Left lung (tissue), 10 donors: ENCODE measurements around the gene RILPL1. TPM values are rescaled to one million over a fixed set of nuclear protein-coding genes. Genes with fewer than 3 reads are reported as not detected.
"Not testable (repeated sequence)": the region's sequence is repeated elsewhere in the genome, so short reads cannot be mapped to it uniquely, and the experiment has no call there.

Source experiments
- ATAC-seq: fragments of 200-7000 bp; cut with Tn5 transposase; one replicate; pipeline ENCODE4 v1.9.1; 2020; ENCODE audit warnings: moderate library complexity
- DNase-seq, 4 donors: peaks; one replicate each; pipeline ENCODE4 v3.0.0-alpha.2; 2013 to 2020
- H3K27ac ChIP-seq, 2 donors: fragments of 200-600 bp; sonication (generic) in 1 of 2; one replicate each; pipeline versions ENCODE4 v1.5.0 to v1.8.0; 2020 to 2021
- H3K27me3 ChIP-seq, 2 donors: fragments of 200-600 bp; sonication (generic) in 1 of 2; one replicate each; pipeline versions ENCODE4 v1.5.0 to v1.8.0; 2020 to 2021
- H3K36me3 ChIP-seq, 2 donors: fragments of 200-600 bp; sonication (generic) in 1 of 2; one replicate each; pipeline versions ENCODE4 v1.5.0 to v1.8.0; 2020 to 2021
- H3K4me1 ChIP-seq, 2 donors: fragments of 200-600 bp; one replicate each; pipeline ENCODE4 v1.8.0; 2021
- H3K4me3 ChIP-seq, 2 donors: fragments of 200-600 bp; sonication (generic) in 1 of 2; one replicate each; pipeline versions ENCODE4 v1.5.0 to v1.8.0; 2020 to 2021; ENCODE audit warnings: mild to moderate bottlenecking in 1 of 2
- H3K9me3 ChIP-seq, 2 donors: fragments of 200-600 bp; sonication (generic) in 1 of 2; one replicate each; pipeline versions ENCODE4 v1.5.0 to v1.8.0; 2020 to 2021
- intact Hi-C, 2 donors: fragments of 100-400 bp; cut with DNase I; formaldehyde crosslinking; loops; one replicate each; pipeline versions ENCODE4 v1.11.2 to v1.14.2; 2022
- polyA plus RNA-seq, 6 donors: library from polyadenylated mRNA; unstranded; fragments of 120-200 nt; gene quantifications; one replicate each; pipeline ENCODE4 v1.2.1, GENCODE V29; 2013; ENCODE audit not compliant: insufficient read length in 6 of 6
- total RNA-seq, 2 donors: library from RNA; stranded (reverse); fragmentation: NEBNext Ultra II Directional; extraction: Animal tissue kit (Norgen Biotek cat#: 25700); gene quantifications; one replicate each; pipeline ENCODE4 v1.2.1, GENCODE V29; 2021
- TF ChIP-seq, protein P1 (sequence below), 2 donors: fragments of 200-600 bp; sonication (generic) in 1 of 2; IDR thresholded peaks; one replicate each; pipeline versions ENCODE4 v1.5.0 to v1.8.0; 2021; ENCODE audit warnings: antibody characterized with exemption in 2 of 2
- donor health status: DM: no; HTN: yes; CAD: no.
- donor health status: DM: no; HTN: no; CAD: no.

Gene RILPL1
- total and polyA plus RNA-seq, 8 donors: 11.9 to 25.2 (median 21.6) TPM

DNA sequence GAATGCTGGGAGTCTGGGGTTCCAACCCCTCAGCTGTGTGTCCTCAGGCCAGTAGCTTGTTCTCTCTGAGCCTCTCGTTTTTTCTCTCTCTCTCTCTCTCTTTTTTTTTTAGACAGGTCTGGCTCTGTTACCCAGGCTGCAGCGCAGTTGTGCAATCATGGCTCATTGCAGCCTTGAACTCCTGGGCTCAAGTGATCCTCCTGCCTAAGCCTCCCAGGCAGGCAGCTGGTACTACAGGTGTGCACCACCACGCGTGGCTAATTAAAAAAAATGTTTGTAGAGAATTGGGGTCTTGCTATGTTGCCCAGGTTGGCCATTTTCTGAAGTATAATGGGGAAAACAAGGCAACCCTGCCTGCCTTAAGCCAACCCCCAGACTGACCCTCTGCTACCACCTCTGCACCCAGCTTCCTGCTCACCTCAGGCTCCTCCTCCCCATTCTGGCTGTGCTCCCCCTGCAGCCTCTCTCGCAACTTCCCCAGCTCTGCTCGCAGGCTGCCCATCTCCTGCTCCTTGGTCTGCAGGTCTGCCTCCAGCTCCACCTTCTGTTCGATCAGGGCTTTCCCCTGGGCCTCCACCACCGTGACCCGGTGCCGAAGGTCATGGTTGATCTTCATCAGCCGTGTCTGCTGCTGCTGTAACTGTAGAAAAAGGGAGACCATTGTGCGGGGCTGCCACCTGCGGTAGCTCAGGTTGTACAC is 35.2 kb downstream of the RILPL1 start:
- Histone ChIP-seq H3K4me3 (no peak overlapping the region), H3K9me3 (no peaks in the 10 kb centered on the region), H3K27ac (no peak overlapping the region), H3K4me1 (no peaks in the 10 kb centered on the region), H3K27me3 (no peaks in the 10 kb centered on the region), H3K36me3 (peaks cover 0 to 22% of the 10 kb centered on the region in 2 donors)
- DNase-seq (no peak), ATAC-seq (no peak)
- intact Hi-C loops: no loop called here
- TF ChIP-seq, protein P1, sequence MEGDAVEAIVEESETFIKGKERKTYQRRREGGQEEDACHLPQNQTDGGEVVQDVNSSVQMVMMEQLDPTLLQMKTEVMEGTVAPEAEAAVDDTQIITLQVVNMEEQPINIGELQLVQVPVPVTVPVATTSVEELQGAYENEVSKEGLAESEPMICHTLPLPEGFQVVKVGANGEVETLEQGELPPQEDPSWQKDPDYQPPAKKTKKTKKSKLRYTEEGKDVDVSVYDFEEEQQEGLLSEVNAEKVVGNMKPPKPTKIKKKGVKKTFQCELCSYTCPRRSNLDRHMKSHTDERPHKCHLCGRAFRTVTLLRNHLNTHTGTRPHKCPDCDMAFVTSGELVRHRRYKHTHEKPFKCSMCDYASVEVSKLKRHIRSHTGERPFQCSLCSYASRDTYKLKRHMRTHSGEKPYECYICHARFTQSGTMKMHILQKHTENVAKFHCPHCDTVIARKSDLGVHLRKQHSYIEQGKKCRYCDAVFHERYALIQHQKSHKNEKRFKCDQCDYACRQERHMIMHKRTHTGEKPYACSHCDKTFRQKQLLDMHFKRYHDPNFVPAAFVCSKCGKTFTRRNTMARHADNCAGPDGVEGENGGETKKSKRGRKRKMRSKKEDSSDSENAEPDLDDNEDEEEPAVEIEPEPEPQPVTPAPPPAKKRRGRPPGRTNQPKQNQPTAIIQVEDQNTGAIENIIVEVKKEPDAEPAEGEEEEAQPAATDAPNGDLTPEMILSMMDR (IDR thresholded peaks at IDR 0.05): no peak

DNA sequence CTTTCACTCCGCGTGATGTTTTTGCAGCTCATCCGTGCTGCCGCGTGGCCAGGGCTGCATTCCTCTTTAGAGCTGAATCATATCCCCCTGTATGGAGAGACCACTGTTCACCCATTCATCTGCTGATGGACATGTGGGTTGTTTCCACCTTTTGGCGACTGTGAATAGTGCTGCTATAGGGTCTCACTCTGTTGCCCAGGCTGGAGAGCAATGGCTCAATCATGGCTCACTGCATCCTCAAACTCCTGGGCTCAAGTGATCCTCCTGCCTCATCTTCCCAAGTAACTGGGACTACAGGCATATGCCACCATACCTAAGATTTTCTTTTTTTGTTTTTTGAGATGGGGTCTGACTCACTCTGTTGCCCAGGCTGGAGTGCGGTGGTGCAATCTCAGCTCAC is 36.5 kb downstream of the RILPL1 start:
- DNase-seq (no peak), ATAC-seq (no peak)
- H3K27ac ChIP-seq: no peak overlapping the region
- no peak overlapping the region for H3K4me3 ChIP-seq
- no peaks in the 10 kb centered on the region for H3K27me3 ChIP-seq
- TF ChIP-seq, protein P1 (IDR thresholded peaks at IDR 0.05): no peak
- no peaks in the 10 kb centered on the region for H3K4me1 ChIP-seq
- intact Hi-C loops: no loop called here
- H3K36me3 ChIP-seq: peaks cover 0 to 22% of the 10 kb centered on the region in 2 donors
- H3K9me3 ChIP-seq: no peaks in the 10 kb centered on the region

DNA sequence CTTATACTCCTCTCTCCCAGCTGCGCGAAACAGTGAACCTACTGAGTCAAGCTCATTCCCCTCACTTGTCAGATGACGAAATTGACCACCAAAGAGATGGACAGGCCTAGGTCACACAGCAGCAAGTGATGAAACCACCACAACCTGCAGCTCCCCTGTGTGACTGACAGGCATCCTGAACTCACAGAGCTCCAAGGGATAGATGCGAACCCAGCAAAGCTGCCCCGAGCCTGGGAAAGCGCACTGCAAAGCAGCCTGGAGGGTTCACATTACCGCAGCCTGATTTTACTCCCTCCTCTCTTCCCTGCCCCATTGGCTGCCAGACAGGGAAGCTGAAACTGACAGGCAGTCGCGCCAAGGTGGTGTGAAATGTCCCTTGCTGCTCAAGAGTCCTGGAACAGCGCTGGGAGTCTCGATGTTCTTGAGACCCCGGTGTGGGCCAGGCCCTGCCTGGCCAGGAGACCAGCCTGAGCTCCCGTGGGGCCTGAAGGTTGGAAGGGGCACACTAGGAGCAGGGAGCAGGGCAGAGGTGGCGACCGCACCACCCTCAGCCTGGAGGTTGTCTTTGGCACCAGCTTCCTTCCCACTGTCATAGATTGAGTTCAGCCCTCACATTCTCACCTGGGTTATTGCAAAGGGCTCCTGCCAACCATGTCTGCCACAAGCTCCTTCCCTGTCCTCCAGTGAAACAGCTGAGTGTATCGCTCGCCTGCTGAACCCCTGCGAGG is 39.2 kb downstream of the RILPL1 start:
- Histone ChIP-seq H3K4me3 (no peak overlapping the region), H3K4me1 (no peaks in the 10 kb centered on the region), H3K27ac (no peak overlapping the region), H3K27me3 (no peaks in the 10 kb centered on the region), H3K36me3 (peaks cover 0 to 22% of the 10 kb centered on the region in 2 donors), H3K9me3 (no peaks in the 10 kb centered on the region)
- DNase-seq (no peak), ATAC-seq (no peak)
- intact Hi-C loops: no loop called here
- TF ChIP-seq, protein P1 (IDR thresholded peaks at IDR 0.05): no peak

DNA sequence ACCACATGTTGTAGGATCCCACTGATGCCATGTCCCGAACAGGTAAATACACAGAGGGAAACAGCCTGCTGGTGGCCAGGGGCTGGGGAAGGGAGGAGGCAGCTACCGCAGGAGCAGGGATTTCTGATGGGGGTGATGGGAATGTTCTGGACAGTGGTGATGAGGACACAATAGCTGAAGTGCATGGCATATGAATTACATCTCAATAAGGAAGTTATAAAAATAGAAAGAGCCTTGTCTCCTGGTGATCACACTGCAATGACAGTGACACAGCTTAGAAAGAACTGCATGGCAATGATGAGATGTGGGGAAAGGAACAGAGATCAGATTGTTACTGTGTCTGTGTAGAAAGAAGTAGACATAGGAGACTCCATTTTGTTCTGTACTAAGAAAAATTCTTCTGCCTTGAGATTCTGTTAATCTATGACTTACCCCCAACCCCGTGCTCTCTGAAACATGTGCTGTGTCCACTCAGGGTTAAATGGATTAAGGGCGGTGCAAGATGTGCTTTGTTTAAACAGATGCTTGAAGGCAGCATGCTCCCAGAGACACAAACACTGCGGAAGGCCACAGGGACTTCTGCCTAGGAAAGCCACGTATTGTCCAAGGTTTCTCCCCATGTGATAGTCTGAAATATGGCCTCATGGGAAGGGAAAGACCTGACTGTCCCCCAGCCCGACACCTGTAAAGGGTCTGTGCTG is 41.0 kb downstream of the RILPL1 start:
- intact Hi-C loops, H3K27ac ChIP-seq, DNase-seq, H3K4me1 ChIP-seq, ATAC-seq, H3K4me3 ChIP-seq, H3K9me3 ChIP-seq, H3K27me3 ChIP-seq: not testable (repeated sequence)
- peaks cover 0 to 12% of the 10 kb centered on the region in 2 donors for H3K36me3 ChIP-seq

DNA sequence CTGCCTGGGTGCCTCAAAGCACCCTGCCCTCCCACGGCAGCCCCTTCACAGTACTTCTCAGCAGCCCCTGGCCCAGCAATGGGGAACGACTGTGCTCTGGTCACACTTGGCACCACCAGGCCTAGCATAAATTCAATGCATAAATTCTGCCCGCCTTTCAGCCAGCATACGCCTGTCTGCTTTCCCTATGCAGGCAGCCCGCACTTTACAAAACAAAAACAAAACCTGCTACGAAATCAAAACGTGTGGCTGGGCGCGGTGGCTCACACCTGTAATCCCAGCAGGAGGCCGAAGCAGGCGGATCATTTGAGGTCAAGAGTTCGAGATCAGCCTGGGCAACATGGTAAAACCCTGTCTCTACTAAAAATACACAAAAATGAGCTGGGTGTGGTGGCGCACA is 42.0 kb downstream of the RILPL1 start:
- no peaks in the 10 kb centered on the region for H3K4me1 ChIP-seq
- TF ChIP-seq, protein P1 (IDR thresholded peaks at IDR 0.05): no peak
- peaks cover 0 to 2% of the 10 kb centered on the region in 2 donors for H3K36me3 ChIP-seq
- H3K9me3 ChIP-seq: no peaks in the 10 kb centered on the region
- H3K27me3 ChIP-seq: no peaks in the 10 kb centered on the region
- intact Hi-C loops: no loop called here
- H3K4me3 ChIP-seq: no peak overlapping the region
- ATAC-seq (no peak), DNase-seq (no peak)
- no peak overlapping the region for H3K27ac ChIP-seq
